GDM1 (cell line): ENCODE data around the gene ACR.

Source experiments
- DNase-seq: peaks from one replicate; lab custom pipeline; 2025; lab: John Stamatoyannopoulos, UW

Gene ACR

GRCh38 chr22:50702821-50703725 is 34.9 kb upstream of the ACR start:
- no peak for DNase-seq

- no peak for DNase-seq
Observed at GRCh38 chr22:50703726-50704509, 34.1 kb upstream of the ACR start.

GRCh38 chr22:50704510-50705218 is 33.3 kb upstream of the ACR start:
- DNase-seq = no peak

- no peak for DNase-seq
Observed at GRCh38 chr22:50705219-50705691, 32.7 kb upstream of the ACR start.

GRCh38 chr22:50705851-50706351 is 32.1 kb upstream of the ACR start:
- no peak for DNase-seq

- no peak for DNase-seq
Observed at GRCh38 chr22:50706481-50707125, 31.4 kb upstream of the ACR start.

GRCh38 chr22:50708474-50708873 is 29.5 kb upstream of the ACR start:
- no peak for DNase-seq

- no peak for DNase-seq
Observed at GRCh38 chr22:50708996-50709395, 29.0 kb upstream of the ACR start.

GRCh38 chr22:50710221-50710620 is 27.8 kb upstream of the ACR start:
- DNase-seq = no peak

- no peak for DNase-seq
Observed at GRCh38 chr22:50710886-50711285, 27.1 kb upstream of the ACR start.

- DNase-seq = no peak
Observed at GRCh38 chr22:50711446-50712340, 26.3 kb upstream of the ACR start.

- DNase-seq = no peak
Observed at GRCh38 chr22:50712341-50713007, 25.5 kb upstream of the ACR start.

GRCh38 chr22:50713008-50713385 is 25.0 kb upstream of the ACR start:
- DNase-seq = no peak

- no peak for DNase-seq
Observed at GRCh38 chr22:50713571-50714056, 24.4 kb upstream of the ACR start.

- DNase-seq = no peak
Observed at GRCh38 chr22:50714150-50714549, 23.9 kb upstream of the ACR start.

GRCh38 chr22:50714631-50715179 is 23.3 kb upstream of the ACR start:
- DNase-seq = no peak

GRCh38 chr22:50715250-50715649 is 22.8 kb upstream of the ACR start:
- no peak for DNase-seq

GRCh38 chr22:50715776-50716175 is 22.2 kb upstream of the ACR start:
- no peak for DNase-seq

- no peak for DNase-seq
Observed at GRCh38 chr22:50716290-50717024, 21.5 kb upstream of the ACR start.
